GM20000 (cell line): ENCODE data around the gene FOXL1.

Source experiments
- DNase-seq: peaks from one replicate; pipeline ENCODE4 v3.0.0; 2012; ENCODE audit warnings: low spot score
- TF ChIP-seq, protein P1 (sequence below): IDR thresholded peaks from 2 replicates; pipeline ENCODE4 v1.5.1; 2012; ENCODE audit warnings: mild to moderate bottlenecking, control low read depth; ENCODE audit errors: extremely low read depth, missing control alignments

Gene FOXL1

GRCh38 chr16:86533767-86534351 lies 44.5 kb upstream of the FOXL1 start:
- no peak for DNase-seq
- TF ChIP-seq, protein P1, sequence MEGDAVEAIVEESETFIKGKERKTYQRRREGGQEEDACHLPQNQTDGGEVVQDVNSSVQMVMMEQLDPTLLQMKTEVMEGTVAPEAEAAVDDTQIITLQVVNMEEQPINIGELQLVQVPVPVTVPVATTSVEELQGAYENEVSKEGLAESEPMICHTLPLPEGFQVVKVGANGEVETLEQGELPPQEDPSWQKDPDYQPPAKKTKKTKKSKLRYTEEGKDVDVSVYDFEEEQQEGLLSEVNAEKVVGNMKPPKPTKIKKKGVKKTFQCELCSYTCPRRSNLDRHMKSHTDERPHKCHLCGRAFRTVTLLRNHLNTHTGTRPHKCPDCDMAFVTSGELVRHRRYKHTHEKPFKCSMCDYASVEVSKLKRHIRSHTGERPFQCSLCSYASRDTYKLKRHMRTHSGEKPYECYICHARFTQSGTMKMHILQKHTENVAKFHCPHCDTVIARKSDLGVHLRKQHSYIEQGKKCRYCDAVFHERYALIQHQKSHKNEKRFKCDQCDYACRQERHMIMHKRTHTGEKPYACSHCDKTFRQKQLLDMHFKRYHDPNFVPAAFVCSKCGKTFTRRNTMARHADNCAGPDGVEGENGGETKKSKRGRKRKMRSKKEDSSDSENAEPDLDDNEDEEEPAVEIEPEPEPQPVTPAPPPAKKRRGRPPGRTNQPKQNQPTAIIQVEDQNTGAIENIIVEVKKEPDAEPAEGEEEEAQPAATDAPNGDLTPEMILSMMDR = no peak

- DNase-seq = no peak
- TF ChIP-seq, protein P1 = no peak
Observed at GRCh38 chr16:86534779-86535615, 43.4 kb upstream of the FOXL1 start.

DNA sequence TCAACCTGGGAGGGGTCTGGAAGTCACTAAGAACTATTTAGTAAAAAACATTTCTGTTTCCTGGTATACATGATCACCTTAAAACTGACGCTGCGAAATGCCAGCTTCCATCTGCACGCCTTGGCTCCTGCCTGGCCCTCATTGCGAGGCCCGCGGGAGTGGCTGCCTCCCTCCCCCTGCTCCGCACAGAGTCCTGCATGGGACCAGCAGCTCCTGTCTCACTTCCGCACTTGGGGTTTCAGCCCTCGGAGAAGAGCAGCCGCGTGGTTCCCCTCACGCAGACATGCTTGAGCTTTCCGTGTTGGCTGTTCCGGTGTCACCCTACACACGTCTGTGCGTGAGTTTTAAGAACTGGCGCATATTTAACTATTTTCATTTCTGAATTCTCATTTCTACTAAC lies 41.7 kb upstream of the FOXL1 start:
- TF ChIP-seq, protein P1 = no peak

DNA sequence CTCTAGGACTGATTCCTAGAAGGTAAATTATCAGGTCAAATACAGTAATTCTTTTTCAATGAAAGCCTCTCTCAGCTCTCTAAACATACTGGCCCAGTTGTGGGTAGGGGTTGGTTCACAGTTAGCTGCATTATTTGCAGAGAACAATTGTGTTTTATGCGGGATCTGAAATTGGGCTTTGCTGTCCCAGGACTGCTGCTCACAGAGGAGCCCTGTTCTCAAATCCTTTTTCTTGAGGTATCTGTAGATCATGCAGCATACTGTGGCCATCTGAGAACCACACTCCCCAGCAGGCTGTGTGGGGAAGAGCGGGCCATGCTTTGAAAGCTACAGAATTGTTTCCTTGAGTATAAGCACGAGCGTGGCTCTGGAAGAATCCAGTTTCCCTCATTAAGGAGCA lies 40.9 kb upstream of the FOXL1 start:
- DNase-seq = no peak
- TF ChIP-seq, protein P1 = no peak

More for the DNA sequence above, 41.7 kb upstream of the FOXL1 start:
- no peak for DNase-seq

GRCh38 chr16:86538196-86538780 lies 40.1 kb upstream of the FOXL1 start:
- TF ChIP-seq, protein P1 = no peak
- no peak for DNase-seq

GRCh38 chr16:86540894-86541293 lies 37.5 kb upstream of the FOXL1 start:
- DNase-seq = no peak
- TF ChIP-seq, protein P1 = no peak

- DNase-seq = no peak
- TF ChIP-seq, protein P1 = no peak
Observed at GRCh38 chr16:86541560-86541959, 36.8 kb upstream of the FOXL1 start.
